HL-60/S4 treated with retinoic acid at 250 ng/mL for 4 days and 3 days (cell line): ENCODE measurements around the gene SLFNL1.

Source experiments
- in situ Hi-C: fragments of 300-500 bp; cut with MboI; formaldehyde crosslinking; loops from 2 replicates; pipeline ENCODE4 v1.7.0; 2022; ENCODE audit warnings: low sequenced_read_pairs

SLFNL1 gene

DNA sequence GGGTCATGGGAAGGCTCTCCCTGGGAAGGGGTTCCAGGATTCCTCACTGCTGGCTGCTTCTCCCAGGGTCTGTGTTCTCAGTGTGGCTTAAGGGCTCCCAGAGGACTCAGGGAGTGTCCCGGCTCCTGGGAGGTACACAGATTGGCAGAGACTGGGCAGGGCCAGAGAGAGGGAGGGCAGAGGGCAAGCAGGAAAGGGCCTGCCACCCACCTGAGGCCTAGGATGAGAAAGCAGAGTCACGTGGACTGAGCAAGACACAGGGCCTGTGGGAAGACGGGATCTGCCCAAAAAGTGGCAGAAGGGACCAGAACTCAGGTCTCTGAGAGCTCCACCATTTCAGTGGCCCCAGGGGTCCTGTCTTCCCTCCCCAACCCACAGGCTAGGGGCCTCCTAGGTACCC, 871 bp downstream of the SLFNL1 start:
- in situ Hi-C loops = no loop called here

GRCh38 chr1:41020109-41020576, 1.4 kb downstream of the SLFNL1 start:
- in situ Hi-C loops = no loop called here

GRCh38 chr1:41019353-41019745, 2.2 kb downstream of the SLFNL1 start:
- in situ Hi-C loops = no loop called here

GRCh38 chr1:41018018-41018410, 3.5 kb downstream of the SLFNL1 start:
- in situ Hi-C loops = no loop called here

GRCh38 chr1:41017141-41018017, 4.1 kb downstream of the SLFNL1 start:
- in situ Hi-C loops = no loop called here

- in situ Hi-C loops = no loop called here
These were observed 5.5 kb downstream of the SLFNL1 start for GRCh38 chr1:41015897-41016470.

DNA sequence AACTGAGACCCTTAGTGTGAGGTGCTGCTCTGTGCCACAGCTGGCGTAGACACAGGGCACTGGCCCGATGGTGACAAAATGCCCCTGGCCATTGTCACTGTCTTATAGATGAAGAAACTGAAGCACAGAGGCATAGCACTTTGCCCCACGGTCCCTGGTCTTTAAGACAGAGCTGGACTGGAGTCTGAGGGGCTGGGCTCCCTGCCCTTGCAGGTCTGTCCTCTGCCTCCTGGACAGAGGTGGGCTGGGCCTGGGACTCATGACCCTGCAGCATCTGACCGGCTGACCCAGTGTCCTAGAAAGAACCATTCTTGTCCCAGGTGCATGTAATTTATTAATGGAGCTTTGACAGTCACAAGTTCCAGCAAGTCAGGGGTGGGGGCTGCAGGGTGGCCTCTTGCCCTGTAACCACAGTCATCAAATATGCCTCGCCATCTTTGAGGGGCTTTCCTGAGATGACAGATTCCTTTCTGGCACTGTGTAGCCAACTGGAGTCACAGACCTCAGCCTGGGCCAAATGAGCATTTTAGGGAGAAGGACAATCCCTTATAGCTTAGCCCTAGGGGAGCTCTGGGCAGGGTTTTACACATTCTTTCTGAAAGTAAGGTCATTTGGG, 6.1 kb downstream of the SLFNL1 start:
- in situ Hi-C loops = no loop called here

DNA sequence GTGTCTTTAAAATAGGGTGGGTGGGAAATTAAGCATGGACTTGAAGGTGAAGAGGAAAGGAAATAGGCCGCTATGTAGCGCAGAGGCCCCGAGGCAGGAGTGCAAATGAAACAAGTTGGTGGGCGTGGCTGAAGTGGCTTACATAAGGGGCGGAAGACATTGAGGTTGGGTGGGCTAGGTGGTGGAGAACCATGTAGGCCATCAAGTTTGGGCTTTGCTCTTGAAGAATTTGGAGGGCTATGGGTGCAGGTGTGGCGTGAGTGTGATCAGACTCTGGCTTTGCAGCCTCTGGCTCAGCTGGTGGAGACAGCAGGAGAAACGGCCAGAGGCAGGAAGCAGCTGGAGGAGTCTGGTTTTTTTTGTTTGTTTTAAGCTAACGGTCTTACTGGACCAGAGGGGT, 6.7 kb downstream of the SLFNL1 start:
- in situ Hi-C loops = no loop called here

DNA sequence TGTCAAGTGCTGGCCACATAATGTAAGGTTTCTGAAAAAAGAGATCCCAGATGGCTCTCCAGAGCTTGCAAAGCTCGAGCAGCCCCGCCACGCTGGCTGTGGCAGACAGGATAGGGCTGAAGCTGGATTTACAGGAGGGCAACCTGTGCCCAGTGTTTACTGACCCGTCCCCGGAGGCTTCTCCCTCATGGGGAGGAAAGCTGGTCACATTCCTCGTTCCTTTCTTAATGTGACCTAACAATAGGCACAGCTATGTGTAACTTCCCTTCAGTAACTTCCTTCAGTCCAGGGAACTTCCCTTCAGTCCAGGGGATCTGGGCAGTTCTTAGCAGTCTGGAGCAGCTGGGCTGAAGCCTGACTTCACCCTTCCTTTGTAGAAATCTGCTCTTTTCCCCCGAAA, 7.7 kb downstream of the SLFNL1 start:
- in situ Hi-C loops = no loop called here

GRCh38 chr1:41013024-41013423, 8.5 kb downstream of the SLFNL1 start:
- in situ Hi-C loops = no loop called here

- in situ Hi-C loops = no loop called here
These were observed 11.2 kb downstream of the SLFNL1 start for GRCh38 chr1:41010345-41010744.

DNA sequence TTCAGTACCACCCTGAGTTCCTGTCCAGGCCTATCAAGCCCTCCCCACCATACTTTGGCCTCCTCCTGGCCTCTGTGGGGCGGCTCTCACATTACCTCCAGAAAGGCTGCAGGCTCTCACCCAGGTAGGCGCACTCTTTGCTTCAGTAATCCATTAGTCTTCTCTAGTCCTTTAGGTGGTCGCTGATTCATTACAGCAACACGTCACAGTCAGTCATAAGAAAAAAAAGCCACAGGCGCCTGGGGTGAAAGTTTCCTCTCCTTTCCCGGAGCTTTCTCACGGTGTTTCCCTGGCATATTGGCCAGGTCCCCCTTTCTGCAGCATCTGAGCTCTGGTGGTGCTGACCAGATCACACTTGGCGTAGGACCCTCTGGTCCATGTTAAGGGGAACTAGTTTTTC, 12.1 kb downstream of the SLFNL1 start:
- in situ Hi-C loops = no loop called here

GRCh38 chr1:41006942-41007865, 14.3 kb downstream of the SLFNL1 start:
- in situ Hi-C loops = no loop called here

DNA sequence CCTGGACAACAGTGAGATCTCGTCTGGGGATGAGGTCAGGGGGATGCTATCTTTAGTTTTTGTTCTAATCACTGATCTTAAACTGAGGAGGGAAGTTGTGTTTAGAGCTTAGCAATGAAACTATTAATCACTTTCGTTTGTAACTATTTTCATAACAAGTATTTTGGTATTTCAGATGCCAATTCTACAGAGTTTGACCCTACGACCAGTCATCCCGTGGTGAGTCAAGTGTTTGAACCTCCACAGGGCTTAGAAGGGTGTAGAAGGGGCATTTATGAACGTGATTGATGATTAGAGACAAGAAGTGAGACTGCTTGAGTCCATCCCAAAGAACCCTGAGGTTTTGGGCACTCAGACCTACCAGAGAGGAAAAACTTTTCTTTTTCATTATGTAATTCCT, 15.6 kb downstream of the SLFNL1 start:
- in situ Hi-C loops = no loop called here

GRCh38 chr1:41003640-41004220, 17.8 kb downstream of the SLFNL1 start:
- in situ Hi-C loops = no loop called here

- in situ Hi-C loops = no loop called here
These were observed 18.3 kb downstream of the SLFNL1 start for GRCh38 chr1:41003127-41003639.

GRCh38 chr1:40998668-40999067, 22.9 kb downstream of the SLFNL1 start:
- in situ Hi-C loops = no loop called here

DNA sequence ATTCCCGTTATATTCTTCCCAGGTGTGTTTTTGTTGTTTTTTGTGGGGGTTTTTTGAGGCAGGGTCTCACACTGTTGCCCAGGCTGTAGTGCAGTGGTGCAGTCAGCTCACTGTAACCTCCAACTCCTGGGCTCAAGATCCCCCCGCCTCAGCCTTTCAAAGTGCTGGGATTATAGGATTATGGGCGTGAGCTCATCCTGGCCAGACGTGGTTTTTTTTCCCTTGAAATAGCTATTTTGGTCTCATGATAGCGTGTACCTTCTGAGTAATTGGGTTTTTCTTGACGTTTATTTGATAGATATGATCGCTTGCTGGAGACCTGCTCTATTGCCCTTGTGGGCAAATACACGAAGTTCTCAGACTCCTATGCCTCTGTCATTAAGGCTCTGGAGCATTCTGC, 24.4 kb downstream of the SLFNL1 start:
- in situ Hi-C loops = no loop called here

GRCh38 chr1:40989066-40989465, 32.5 kb downstream of the SLFNL1 start:
- in situ Hi-C loops = no loop called here

GRCh38 chr1:40988280-40988679, 33.2 kb downstream of the SLFNL1 start:
- in situ Hi-C loops = no loop called here
